SK-N-SH treated with all-trans-retinoic acid at 6 μM for 48 hours (cell line): ENCODE results near the gene RHCG.

Experiments used
- ATAC-seq: fragments of 200-7000 bp; cut with Tn5 transposase; 3 replicates; pipeline ENCODE4 v1.9.1; 2020; ENCODE audit warnings: mild to moderate bottlenecking, moderate library complexity
- ARNTL ChIP-seq: fragments of 450-650 bp; formaldehyde crosslinking; IDR thresholded peaks from 2 replicates; pipeline ENCODE4 v1.5.0; 2020; ENCODE audit warnings: low read depth, mild to moderate bottlenecking, moderate library complexity, borderline replicate concordance
- BACH2 ChIP-seq: fragments of 250-450 bp; sonication (Bioruptor Pico); IDR thresholded peaks from 2 replicates; pipeline ENCODE4 v1.9.0; 2021; ENCODE audit warnings: mild to moderate bottlenecking, borderline replicate concordance
- CSDC2 ChIP-seq: fragments of 250-450 bp; sonication (Bioruptor Pico); IDR thresholded peaks from 2 replicates; pipeline ENCODE4 v1.5.0; 2020; ENCODE audit warnings: mild to moderate bottlenecking, moderate library complexity
- ESRRG ChIP-seq: fragments of 250-450 bp; sonication (Bioruptor Pico); IDR thresholded peaks from 2 replicates; pipeline ENCODE4 v1.6.1; 2021; ENCODE audit warnings: mild to moderate bottlenecking
- GLIS3 ChIP-seq: fragments of 250-450 bp; sonication (Bioruptor Pico); IDR thresholded peaks from 2 replicates; pipeline ENCODE4 v1.5.0; 2020; ENCODE audit warnings: mild to moderate bottlenecking, moderate library complexity
- ISL1 ChIP-seq: fragments of 250-450 bp; sonication (Bioruptor Pico); IDR thresholded peaks from 2 replicates; pipeline ENCODE4 v2.1.2; 2022; ENCODE audit warnings: mild to moderate bottlenecking, moderate library complexity
- OSR1 ChIP-seq: fragments of 250-450 bp; sonication (Bioruptor Pico); IDR thresholded peaks from 2 replicates; pipeline ENCODE4 v1.8.0; 2022; ENCODE audit warnings: moderate library complexity, mild to moderate bottlenecking, inconsistent platforms
- RARB ChIP-seq: fragments of 250-450 bp; sonication (Bioruptor Pico); IDR thresholded peaks from 2 replicates; pipeline ENCODE4 v1.8.0; 2021; ENCODE audit warnings: mild to moderate bottlenecking, moderate library complexity
- SNAI2 ChIP-seq: fragments of 250-450 bp; sonication (Bioruptor Pico); IDR thresholded peaks from 2 replicates; pipeline ENCODE4 v1.5.0; 2020; ENCODE audit warnings: mild to moderate bottlenecking, moderate library complexity
- TCF4 ChIP-seq: fragments of 250-450 bp; sonication (Bioruptor Pico); IDR thresholded peaks from 2 replicates; pipeline ENCODE4 v1.8.0; 2021; ENCODE audit warnings: mild to moderate bottlenecking, moderate library complexity, borderline replicate concordance
- ZC3H10 ChIP-seq: fragments of 250-450 bp; sonication (Bioruptor Pico); IDR thresholded peaks from 2 replicates; pipeline ENCODE4 v1.5.1; 2021; ENCODE audit warnings: mild to moderate bottlenecking, moderate library complexity
- ZFP30 ChIP-seq: fragments of 450-650 bp; formaldehyde crosslinking; IDR thresholded peaks from 2 replicates; pipeline ENCODE4 v1.5.0; 2022; ENCODE audit warnings: mild to moderate bottlenecking, moderate library complexity
- ZNF565 ChIP-seq: fragments of 450-650 bp; formaldehyde crosslinking; conservative IDR thresholded peaks from 2 replicates; pipeline ENCODE4 v1.5.0; 2020; ENCODE audit warnings: low read depth, mild to moderate bottlenecking, moderate library complexity
- ZNF70 ChIP-seq: fragments of 450-650 bp; formaldehyde crosslinking; IDR thresholded peaks from 2 replicates; pipeline ENCODE4 v1.5.0; 2020; ENCODE audit warnings: mild to moderate bottlenecking, moderate library complexity
- ZNF8 ChIP-seq: fragments of 450-650 bp; formaldehyde crosslinking; IDR thresholded peaks from 2 replicates; pipeline ENCODE4 v1.5.0; 2020; ENCODE audit warnings: mild to moderate bottlenecking, moderate library complexity
- TF ChIP-seq, protein P1 (sequence below): fragments of 250-450 bp; sonication (Bioruptor Pico); IDR thresholded peaks from 2 replicates; pipeline ENCODE4 v1.5.1; 2021; ENCODE audit warnings: mild to moderate bottlenecking, moderate library complexity
- TF ChIP-seq, protein P2 (sequence below): fragments of 250-450 bp; sonication (Bioruptor Pico); IDR thresholded peaks from 2 replicates; pipeline ENCODE4 v1.8.0; 2021; ENCODE audit warnings: low read depth, mild to moderate bottlenecking, moderate library complexity, borderline replicate concordance
- TF ChIP-seq, protein P3 (sequence below): fragments of 250-450 bp; sonication (Bioruptor Pico); IDR thresholded peaks from 2 replicates; pipeline ENCODE4 v1.5.1; 2020; ENCODE audit warnings: low read depth, mild to moderate bottlenecking, moderate library complexity
- TF ChIP-seq, protein P4 (sequence below): fragments of 250-450 bp; sonication (Bioruptor Pico); IDR thresholded peaks from 2 replicates; pipeline ENCODE4 v1.5.0; 2020; ENCODE audit warnings: mild to moderate bottlenecking, moderate library complexity
- TF ChIP-seq, protein P5 (sequence below): fragments of 250-450 bp; sonication (Bioruptor Pico); IDR thresholded peaks from 2 replicates; pipeline ENCODE4 v1.8.0; 2020; ENCODE audit warnings: mild to moderate bottlenecking, moderate library complexity, borderline replicate concordance

RHCG gene

DNA sequence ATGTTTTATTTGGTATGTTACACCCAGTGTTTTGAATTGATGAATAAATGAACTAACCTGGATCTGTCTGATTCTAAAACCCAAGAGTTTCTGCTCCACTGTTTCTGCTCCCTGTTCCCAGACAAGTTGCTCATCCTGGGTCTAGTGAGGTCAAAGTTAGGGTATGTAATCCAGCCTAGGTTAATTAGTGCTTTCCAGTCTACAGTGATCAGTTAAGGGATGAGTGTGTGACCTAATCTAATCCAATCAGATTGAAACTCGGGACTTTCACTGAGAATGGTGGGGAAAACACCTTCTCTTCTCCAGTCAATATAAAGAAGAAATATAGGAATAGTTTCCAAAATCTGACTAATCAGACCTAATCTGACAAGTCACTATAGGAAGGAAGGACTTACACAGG lies 27.8 kb upstream of the RHCG start (continued):
- TF ChIP-seq ZNF565 (no peak), TCF4 (CRISPR knock-in tag) (no peak), SNAI2 (CRISPR knock-in tag) (no peak)
- TF ChIP-seq, protein P1, sequence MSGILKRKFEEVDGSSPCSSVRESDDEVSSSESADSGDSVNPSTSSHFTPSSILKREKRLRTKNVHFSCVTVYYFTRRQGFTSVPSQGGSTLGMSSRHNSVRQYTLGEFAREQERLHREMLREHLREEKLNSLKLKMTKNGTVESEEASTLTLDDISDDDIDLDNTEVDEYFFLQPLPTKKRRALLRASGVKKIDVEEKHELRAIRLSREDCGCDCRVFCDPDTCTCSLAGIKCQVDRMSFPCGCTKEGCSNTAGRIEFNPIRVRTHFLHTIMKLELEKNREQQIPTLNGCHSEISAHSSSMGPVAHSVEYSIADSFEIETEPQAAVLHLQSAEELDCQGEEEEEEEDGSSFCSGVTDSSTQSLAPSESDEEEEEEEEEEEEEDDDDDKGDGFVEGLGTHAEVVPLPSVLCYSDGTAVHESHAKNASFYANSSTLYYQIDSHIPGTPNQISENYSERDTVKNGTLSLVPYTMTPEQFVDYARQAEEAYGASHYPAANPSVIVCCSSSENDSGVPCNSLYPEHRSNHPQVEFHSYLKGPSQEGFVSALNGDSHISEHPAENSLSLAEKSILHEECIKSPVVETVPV = no peak

DNA sequence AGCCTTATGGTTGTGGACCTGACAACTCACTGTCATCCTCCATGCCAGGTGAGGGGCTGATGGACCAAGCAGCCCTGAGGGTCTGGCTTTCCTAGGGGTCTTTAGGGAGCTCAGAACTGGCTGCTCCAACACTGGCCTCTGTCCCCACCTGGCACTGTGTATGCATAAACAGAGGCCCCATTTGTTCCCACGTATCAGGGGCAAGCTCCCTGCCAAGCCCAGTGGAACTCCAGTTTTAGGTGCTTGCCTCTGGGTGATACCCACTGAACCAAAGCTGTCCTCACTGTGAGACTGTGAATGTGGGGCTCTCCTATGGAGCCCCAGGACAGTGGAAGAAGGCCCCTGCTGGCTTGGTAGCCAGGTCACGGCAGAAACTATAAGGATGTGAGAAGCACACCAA lies 26.7 kb upstream of the RHCG start:
- TF ChIP-seq ESRRG (CRISPR knock-in tag) (no peak), GLIS3 (CRISPR knock-in tag) (no peak), ISL1 (no peak), ZNF8 (CRISPR knock-in tag) (no peak), ZNF70 (CRISPR knock-in tag) (no peak), ZNF565 (no peak), ARNTL (CRISPR knock-in tag) (no peak), ZC3H10 (CRISPR knock-in tag) (no peak), TCF4 (CRISPR knock-in tag) (no peak), OSR1 (CRISPR knock-in tag) (no peak), ZFP30 (no peak)
- TF ChIP-seq, protein P2, sequence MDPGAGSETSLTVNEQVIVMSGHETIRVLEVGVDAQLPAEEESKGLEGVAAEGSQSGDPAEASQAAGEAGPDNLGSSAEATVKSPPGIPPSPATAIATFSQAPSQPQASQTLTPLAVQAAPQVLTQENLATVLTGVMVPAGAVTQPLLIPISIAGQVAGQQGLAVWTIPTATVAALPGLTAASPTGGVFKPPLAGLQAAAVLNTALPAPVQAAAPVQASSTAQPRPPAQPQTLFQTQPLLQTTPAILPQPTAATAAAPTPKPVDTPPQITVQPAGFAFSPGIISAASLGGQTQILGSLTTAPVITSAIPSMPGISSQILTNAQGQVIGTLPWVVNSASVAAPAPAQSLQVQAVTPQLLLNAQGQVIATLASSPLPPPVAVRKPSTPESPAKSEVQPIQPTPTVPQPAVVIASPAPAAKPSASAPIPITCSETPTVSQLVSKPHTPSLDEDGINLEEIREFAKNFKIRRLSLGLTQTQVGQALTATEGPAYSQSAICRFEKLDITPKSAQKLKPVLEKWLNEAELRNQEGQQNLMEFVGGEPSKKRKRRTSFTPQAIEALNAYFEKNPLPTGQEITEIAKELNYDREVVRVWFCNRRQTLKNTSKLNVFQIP = no peak
- TF ChIP-seq, protein P3, sequence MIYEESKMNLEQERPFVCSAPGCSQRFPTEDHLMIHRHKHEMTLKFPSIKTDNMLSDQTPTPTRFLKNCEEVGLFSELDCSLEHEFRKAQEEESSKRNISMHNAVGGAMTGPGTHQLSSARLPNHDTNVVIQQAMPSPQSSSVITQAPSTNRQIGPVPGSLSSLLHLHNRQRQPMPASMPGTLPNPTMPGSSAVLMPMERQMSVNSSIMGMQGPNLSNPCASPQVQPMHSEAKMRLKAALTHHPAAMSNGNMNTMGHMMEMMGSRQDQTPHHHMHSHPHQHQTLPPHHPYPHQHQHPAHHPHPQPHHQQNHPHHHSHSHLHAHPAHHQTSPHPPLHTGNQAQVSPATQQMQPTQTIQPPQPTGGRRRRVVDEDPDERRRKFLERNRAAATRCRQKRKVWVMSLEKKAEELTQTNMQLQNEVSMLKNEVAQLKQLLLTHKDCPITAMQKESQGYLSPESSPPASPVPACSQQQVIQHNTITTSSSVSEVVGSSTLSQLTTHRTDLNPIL (CRISPR knock-in tag) = no peak
- TF ChIP-seq, protein P4, sequence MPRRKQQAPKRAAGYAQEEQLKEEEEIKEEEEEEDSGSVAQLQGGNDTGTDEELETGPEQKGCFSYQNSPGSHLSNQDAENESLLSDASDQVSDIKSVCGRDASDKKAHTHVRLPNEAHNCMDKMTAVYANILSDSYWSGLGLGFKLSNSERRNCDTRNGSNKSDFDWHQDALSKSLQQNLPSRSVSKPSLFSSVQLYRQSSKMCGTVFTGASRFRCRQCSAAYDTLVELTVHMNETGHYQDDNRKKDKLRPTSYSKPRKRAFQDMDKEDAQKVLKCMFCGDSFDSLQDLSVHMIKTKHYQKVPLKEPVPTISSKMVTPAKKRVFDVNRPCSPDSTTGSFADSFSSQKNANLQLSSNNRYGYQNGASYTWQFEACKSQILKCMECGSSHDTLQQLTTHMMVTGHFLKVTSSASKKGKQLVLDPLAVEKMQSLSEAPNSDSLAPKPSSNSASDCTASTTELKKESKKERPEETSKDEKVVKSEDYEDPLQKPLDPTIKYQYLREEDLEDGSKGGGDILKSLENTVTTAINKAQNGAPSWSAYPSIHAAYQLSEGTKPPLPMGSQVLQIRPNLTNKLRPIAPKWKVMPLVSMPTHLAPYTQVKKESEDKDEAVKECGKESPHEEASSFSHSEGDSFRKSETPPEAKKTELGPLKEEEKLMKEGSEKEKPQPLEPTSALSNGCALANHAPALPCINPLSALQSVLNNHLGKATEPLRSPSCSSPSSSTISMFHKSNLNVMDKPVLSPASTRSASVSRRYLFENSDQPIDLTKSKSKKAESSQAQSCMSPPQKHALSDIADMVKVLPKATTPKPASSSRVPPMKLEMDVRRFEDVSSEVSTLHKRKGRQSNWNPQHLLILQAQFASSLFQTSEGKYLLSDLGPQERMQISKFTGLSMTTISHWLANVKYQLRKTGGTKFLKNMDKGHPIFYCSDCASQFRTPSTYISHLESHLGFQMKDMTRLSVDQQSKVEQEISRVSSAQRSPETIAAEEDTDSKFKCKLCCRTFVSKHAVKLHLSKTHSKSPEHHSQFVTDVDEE (CRISPR knock-in tag) = no peak
- ATAC-seq = no peak

DNA sequence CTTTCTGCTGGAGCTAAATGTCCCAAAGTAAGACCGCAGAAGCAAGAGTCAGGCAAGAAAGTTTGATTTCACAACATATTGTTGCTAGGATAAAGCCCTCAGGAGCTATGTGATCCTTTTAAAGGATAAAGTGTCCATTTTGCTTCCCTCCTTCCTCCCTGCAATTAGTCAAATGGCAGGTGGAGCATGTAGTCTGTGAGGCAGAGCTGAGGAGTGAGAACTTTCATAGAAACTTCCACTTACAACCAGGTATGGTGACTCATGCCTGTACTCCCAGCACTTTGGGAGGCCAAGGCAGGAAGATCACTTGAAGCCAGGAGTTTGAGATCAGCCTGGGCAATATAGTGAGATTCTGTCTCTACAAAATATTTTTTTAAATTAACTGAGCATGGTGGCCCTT lies 25.2 kb upstream of the RHCG start:
- ATAC-seq = no peak

More for the DNA sequence above, 25.2 kb upstream of the RHCG start:
- TF ChIP-seq ARNTL (CRISPR knock-in tag) (no peak), ZNF565 (no peak), ZNF8 (CRISPR knock-in tag) (no peak), CSDC2 (CRISPR knock-in tag) (no peak), OSR1 (CRISPR knock-in tag) (no peak), RARB (CRISPR knock-in tag) (no peak), BACH2 (CRISPR knock-in tag) (no peak), ZFP30 (no peak)
- TF ChIP-seq, protein P5, sequence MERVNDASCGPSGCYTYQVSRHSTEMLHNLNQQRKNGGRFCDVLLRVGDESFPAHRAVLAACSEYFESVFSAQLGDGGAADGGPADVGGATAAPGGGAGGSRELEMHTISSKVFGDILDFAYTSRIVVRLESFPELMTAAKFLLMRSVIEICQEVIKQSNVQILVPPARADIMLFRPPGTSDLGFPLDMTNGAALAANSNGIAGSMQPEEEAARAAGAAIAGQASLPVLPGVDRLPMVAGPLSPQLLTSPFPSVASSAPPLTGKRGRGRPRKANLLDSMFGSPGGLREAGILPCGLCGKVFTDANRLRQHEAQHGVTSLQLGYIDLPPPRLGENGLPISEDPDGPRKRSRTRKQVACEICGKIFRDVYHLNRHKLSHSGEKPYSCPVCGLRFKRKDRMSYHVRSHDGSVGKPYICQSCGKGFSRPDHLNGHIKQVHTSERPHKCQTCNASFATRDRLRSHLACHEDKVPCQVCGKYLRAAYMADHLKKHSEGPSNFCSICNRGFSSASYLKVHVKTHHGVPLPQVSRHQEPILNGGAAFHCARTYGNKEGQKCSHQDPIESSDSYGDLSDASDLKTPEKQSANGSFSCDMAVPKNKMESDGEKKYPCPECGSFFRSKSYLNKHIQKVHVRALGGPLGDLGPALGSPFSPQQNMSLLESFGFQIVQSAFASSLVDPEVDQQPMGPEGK (CRISPR knock-in tag) = no peak
- TF ChIP-seq, protein P4 (CRISPR knock-in tag) = no peak
- TF ChIP-seq, all 23 proteins: peak for 0
